Astrocyte of the spinal cord (primary cell): Measurements from ENCODE around the gene RNFT2.

ENCODE experiments used
- DNase-seq: peaks from one replicate; pipeline ENCODE4 v3.0.0; 2011; ENCODE audit warnings: low read depth, low spot score
- H3K4me3 ChIP-seq: 2 replicates; pipeline ENCODE4 v1.5.1; 2011; ENCODE audit warnings: low read depth, mild to moderate bottlenecking, low read length, moderate library complexity
- CTCF ChIP-seq: IDR thresholded peaks from 2 replicates; pipeline ENCODE4 v1.5.1; 2012; ENCODE audit warnings: low read depth, mild to moderate bottlenecking, low read length, inconsistent platforms
- in situ Hi-C: cut with HindIII; loops from 2 replicates; pipeline ENCODE4 v1.10.0; 2017; ENCODE audit warnings: low sequenced_read_pairs

RNFT2 gene

GRCh38 chr12:116771651-116772050 is 33.5 kb downstream of the RNFT2 start:
- H3K4me3 ChIP-seq, result no peak overlapping the region
- DNase-seq, result no peak
- no peak for TF ChIP-seq CTCF
- in situ Hi-C loops, result no loop called here

GRCh38 chr12:116773276-116773731 is 35.2 kb downstream of the RNFT2 start:
- in situ Hi-C loops, result no loop called here
- no peak for TF ChIP-seq CTCF
- DNase-seq, result no peak
- H3K4me3 ChIP-seq, result no peak overlapping the region

- no peak overlapping the region for H3K4me3 ChIP-seq
- in situ Hi-C loops, result no loop called here
- TF ChIP-seq CTCF, result no peak
- no peak for DNase-seq
Observed at GRCh38 chr12:116774020-116774419, 35.9 kb downstream of the RNFT2 start.

- no peak for TF ChIP-seq CTCF
- no peak overlapping the region for H3K4me3 ChIP-seq
- in situ Hi-C loops, result no loop called here
- no peak for DNase-seq
Observed at GRCh38 chr12:116777245-116777644, 39.1 kb downstream of the RNFT2 start.

- TF ChIP-seq CTCF, result no peak
- DNase-seq, result no peak
- H3K4me3 ChIP-seq, result no peak overlapping the region
- in situ Hi-C loops, result no loop called here
Observed at GRCh38 chr12:116779597-116779996, 41.5 kb downstream of the RNFT2 start.

- TF ChIP-seq CTCF, result no peak
- H3K4me3 ChIP-seq, result no peak overlapping the region
- in situ Hi-C loops, result no loop called here
- DNase-seq, result no peak
Observed at GRCh38 chr12:116780942-116781341, 42.8 kb downstream of the RNFT2 start.
